ENCODE data around the gene ROS1. TPM values are rescaled to one million over a fixed set of nuclear protein-coding genes. Genes with fewer than 3 reads are reported as not detected.
A peak's percentile ranks its signal among the peaks of the same experiment; 100 is the strongest.

Gene ROS1
- total RNA-seq, 1 experiment from 2014 or later, result 63.0 TPM

- no peaks in the 10 kb centered on the region for H3K9me3 Mint-ChIP-seq (ENCODE audit: unreplicated experiment)
- ChIA-PET CTCF (interaction anchor here (1.5 kb wide), 1 partner anchor 9 kb away, joined by 3 read pairs; no protein-coding TSS in a partner anchor), POLR2A (no interaction called here)
- intact Hi-C loops (cut with micrococcal nuclease), result no loop called here
- TF ChIP-seq CTCF (IDR thresholded peaks at IDR 0.05; ENCODE audit: unreplicated experiment), result no peak
- H3K4me1 Mint-ChIP-seq (ENCODE audit: insufficient read depth, unreplicated experiment), result no peaks in the 10 kb centered on the region
- peaks cover 64% of the 10 kb centered on the region for H3K36me3 Mint-ChIP-seq (ENCODE audit: insufficient read depth, unreplicated experiment)
- no peak for DNase-seq (ENCODE audit: unreplicated experiment)
- H3K4me3 Mint-ChIP-seq (ENCODE audit: unreplicated experiment), result no peak overlapping the region
- H3K27me3 Mint-ChIP-seq (ENCODE audit: insufficient read depth, unreplicated experiment), result no peaks in the 10 kb centered on the region
- no TSS peak for BruUV-seq (replicated peaks)
- H3K27ac Mint-ChIP-seq (ENCODE audit: low read depth, unreplicated experiment), result no peak overlapping the region
Measured at GRCh38 chr6:117326396-117326795, 99.3 kb downstream of the ROS1 start.

- no peaks in the 10 kb centered on the region for H3K4me1 Mint-ChIP-seq (ENCODE audit: insufficient read depth, unreplicated experiment)
- peaks cover 87% of the 10 kb centered on the region for H3K36me3 Mint-ChIP-seq (ENCODE audit: insufficient read depth, unreplicated experiment)
- no peak overlapping the region for H3K27ac Mint-ChIP-seq (ENCODE audit: low read depth, unreplicated experiment)
- POLR2A ChIA-PET, result no interaction called here
- H3K4me3 Mint-ChIP-seq (ENCODE audit: unreplicated experiment), result no peak overlapping the region
- CTCF ChIA-PET, result interaction anchor here (0.7 to 3.0 kb wide), 11 partner anchors 10 to 348 kb away, joined by 3 to 11 read pairs (median 4); no protein-coding TSS in a partner anchor
- TF ChIP-seq CTCF (IDR thresholded peaks at IDR 0.05; ENCODE audit: unreplicated experiment), result peak; percentile 23
- H3K9me3 Mint-ChIP-seq (ENCODE audit: unreplicated experiment), result no peaks in the 10 kb centered on the region
- intact Hi-C loops (cut with micrococcal nuclease), result loop anchor here (2.0 kb wide), 1 partner anchor 344 kb away; no protein-coding TSS in a partner anchor
- no peaks in the 10 kb centered on the region for H3K27me3 Mint-ChIP-seq (ENCODE audit: insufficient read depth, unreplicated experiment)
- DNase-seq (ENCODE audit: unreplicated experiment), result peak; percentile 27
- BruUV-seq (replicated peaks), result no TSS peak
Measured at GRCh38 chr6:117317261-117317660, 108.5 kb downstream of the ROS1 start.

- Mint-ChIP-seq H3K36me3 (ENCODE audit: insufficient read depth, unreplicated experiment) (peaks cover 98% of the 10 kb centered on the region), H3K4me1 (ENCODE audit: insufficient read depth, unreplicated experiment) (no peaks in the 10 kb centered on the region), H3K27ac (ENCODE audit: low read depth, unreplicated experiment) (no peak overlapping the region), H3K27me3 (ENCODE audit: insufficient read depth, unreplicated experiment) (no peaks in the 10 kb centered on the region), H3K9me3 (ENCODE audit: unreplicated experiment) (no peaks in the 10 kb centered on the region), H3K4me3 (ENCODE audit: unreplicated experiment) (no peak overlapping the region)
- ChIA-PET CTCF (no interaction called here), POLR2A (interaction anchor here (0.6 kb wide), 1 partner anchor 119 kb away, joined by 3 read pairs; no protein-coding TSS in a partner anchor)
- no peak for TF ChIP-seq CTCF (IDR thresholded peaks at IDR 0.05; ENCODE audit: unreplicated experiment)
- no peak for DNase-seq (ENCODE audit: unreplicated experiment)
- BruUV-seq (replicated peaks), result no TSS peak
- intact Hi-C loops (cut with micrococcal nuclease), result no loop called here
Measured at GRCh38 chr6:117311726-117312125, 114.0 kb downstream of the ROS1 start.

- no peaks in the 10 kb centered on the region for H3K27me3 Mint-ChIP-seq (ENCODE audit: insufficient read depth, unreplicated experiment)
Measured at GRCh38 chr6:117311310-117311709, 114.4 kb downstream of the ROS1 start.

More at GRCh38 chr6:117311310-117311709, 114.4 kb downstream of the ROS1 start:
- H3K36me3 Mint-ChIP-seq (ENCODE audit: insufficient read depth, unreplicated experiment), result peaks cover 98% of the 10 kb centered on the region
- H3K27ac Mint-ChIP-seq (ENCODE audit: low read depth, unreplicated experiment), result no peak overlapping the region
- H3K4me3 Mint-ChIP-seq (ENCODE audit: unreplicated experiment), result no peak overlapping the region
- TF ChIP-seq CTCF (IDR thresholded peaks at IDR 0.05; ENCODE audit: unreplicated experiment), result no peak
- H3K9me3 Mint-ChIP-seq (ENCODE audit: unreplicated experiment), result no peaks in the 10 kb centered on the region
- no TSS peak for BruUV-seq (replicated peaks)
- CTCF ChIA-PET, result no interaction called here
- H3K4me1 Mint-ChIP-seq (ENCODE audit: insufficient read depth, unreplicated experiment), result no peaks in the 10 kb centered on the region
- DNase-seq (ENCODE audit: unreplicated experiment), result no peak
- intact Hi-C loops (cut with micrococcal nuclease), result no loop called here
- POLR2A ChIA-PET, result no interaction called here
